ENCODE data around the gene WDR88. TPM values are rescaled to one million over a fixed set of nuclear protein-coding genes. Genes with fewer than 3 reads are reported as not detected.
A peak's percentile ranks its signal among the peaks of the same experiment; 100 is the strongest.

WDR88 gene
- total and polyA plus RNA-seq, 2 of the 4 experiments (the other 2 are of a cell fraction) = not detected

- Histone ChIP-seq H2AK9ac (replicated peaks; ENCODE audit: low read depth, low read length, poor library complexity) (no peak overlapping the region), H3K23ac (ENCODE audit: low read depth, low read length) (no peak overlapping the region), H4K8ac (ENCODE audit: low read depth in 2 of 2, low read length in 2 of 2) (no peak overlapping the region), H3K36me3 (ENCODE audit: control insufficient read depth, insufficient read depth, low read length) (no peaks in the 10 kb centered on the region), H3K56ac (ENCODE audit: extremely low read depth, insufficient read depth, low read length) (no peak overlapping the region), H4K5ac (ENCODE audit: low read depth, low read length) (no peak overlapping the region), H2BK120ac (ENCODE audit: low read depth, low read length) (no peak overlapping the region), H3K27me3 (ENCODE audit: control insufficient read depth, insufficient read depth, low read length) (peaks cover 2% of the 10 kb centered on the region; the same call in 1 of the 2 replicates), H3K4me1 (ENCODE audit: control insufficient read depth, insufficient read depth, low read length) (no peaks in the 10 kb centered on the region; the same call in 1 of the 2 replicates), H3K14ac (replicated peaks; ENCODE audit: low read depth, low read length) (no peak overlapping the region), H2BK15ac (ENCODE audit: low read depth, low read length) (no peak overlapping the region), H3K9me3 (ENCODE audit: control insufficient read depth, insufficient read depth, low read length) (no peaks in the 10 kb centered on the region), H3K4ac (ENCODE audit: low read depth, low read length) (no peak overlapping the region), H3K9me1 (ENCODE audit: insufficient read depth, low read length) (no peaks in the 10 kb centered on the region), H4K91ac (ENCODE audit: insufficient read depth, low read depth, low read length) (no peak overlapping the region), H3K4me2 (ENCODE audit: low read depth, low read length) (no peak overlapping the region), H2BK5ac (ENCODE audit: low read depth, low read length, poor library complexity, severe bottlenecking) (no peak overlapping the region), H4K20me1 (ENCODE audit: insufficient read depth, low read length) (no peaks in the 10 kb centered on the region), H3K4me3 (ENCODE audit: insufficient read depth, low read depth, low read length) (no peak overlapping the region), H2BK20ac (ENCODE audit: low read depth, low read length) (no peak overlapping the region), H3K27ac (ENCODE audit: insufficient read depth, low read length) (no peak overlapping the region), H3K9ac (ENCODE audit: low read depth, low read length) (no peak overlapping the region), H2AK5ac (ENCODE audit: low read depth, low read length) (no peak overlapping the region), H2AFZ (replicated peaks; ENCODE audit: low read length, poor library complexity) (peak overlapping the region; percentile 4), H3K18ac (ENCODE audit: low read depth, low read length) (no peak overlapping the region), H3K79me1 (ENCODE audit: low read depth in 1 of 2, low read length in 2 of 2) (no peaks in the 10 kb centered on the region)
- DNase-seq (peak; percentile 42), ATAC-seq (ENCODE audit: low read depth) (peak; percentile 99)
- no TSS peak for BruUV-seq (replicated peaks)
- CTCF ChIA-PET = interaction anchor here (0.8 to 2.0 kb wide), 7 partner anchors 11 to 48 kb away, joined by 3 to 13 read pairs (median 4); no protein-coding TSS in a partner anchor
- 18% methylated on average over 7 of the region's 23 CpGs; no CpG with 5 or more reads in 1 of the 2 experiments for WGBS, 2 experiments (ENCODE audit: extremely low coverage in 2 of 2, insufficient read length in 1 of 2)
- dilution Hi-C loops (cut with HindIII; ENCODE audit: low sequenced_read_pairs, unreplicated experiment) = no loop called here
- TF ChIP-seq MAFK (IDR thresholded peaks at IDR 0.05; ENCODE audit: low read depth, low read length) (no peak), SMC3 (IDR thresholded peaks at IDR 0.05; ENCODE audit: low read depth, low read length) (peak; percentile 76), CTCF (conservative IDR thresholded peaks at IDR 0.05; ENCODE audit: low read depth, low read length) (peak; percentile 90), FOS (IDR thresholded peaks at IDR 0.05; ENCODE audit: low read depth, low read length) (no peak), CHD1 (IDR thresholded peaks at IDR 0.05; ENCODE audit: low read depth, low read length) (no peak), MAZ (IDR thresholded peaks at IDR 0.05; ENCODE audit: borderline replicate concordance, low read depth, low read length) (peak; percentile 17; the same call in 1 of the 2 replicates), NFE2L2 (IDR thresholded peaks at IDR 0.05; ENCODE audit: low read depth, low read length) (no peak), USF2 (IDR thresholded peaks at IDR 0.05; ENCODE audit: low read depth, low read length) (no peak), RFX5 (IDR thresholded peaks at IDR 0.05; ENCODE audit: low read depth, low read length) (no peak), BHLHE40 (IDR thresholded peaks at IDR 0.05; ENCODE audit: low read depth, low read length) (no peak), MXI1 (IDR thresholded peaks at IDR 0.05; ENCODE audit: borderline replicate concordance, low read depth, low read length) (no peak), ELK1 (IDR thresholded peaks at IDR 0.05; ENCODE audit: borderline replicate concordance, low read depth, low read length) (no peak), RAD21 (IDR thresholded peaks at IDR 0.05; ENCODE audit: low read length) (peak; percentile 87), POLR2A (IDR thresholded peaks at IDR 0.05; ENCODE audit: low read depth, low read length) (no peak)
- in situ Hi-C loops (cut with MboI; ENCODE audit: low sequenced_read_pairs) = no loop called here
- intact Hi-C loops (cut with micrococcal nuclease) = loop anchor here (1.0 to 2.0 kb wide), 2 partner anchors 33 to 40 kb away; no protein-coding TSS in a partner anchor
- POLR2A ChIA-PET (ENCODE audit: unreplicated experiment) = interaction anchor here (0.6 kb wide), 1 partner anchor 9 kb away, joined by 4 read pairs; no protein-coding TSS in a partner anchor
These were observed 12.0 kb downstream of the WDR88 start for GRCh38 chr19:33143897-33144405.

Measured in IMR-90 (cell line).